A673 (cell line): ENCODE data around the gene RHOG.

ENCODE experiments used
- CTCF ChIP-seq: fragments of 300-800, 200-600 bp; sonication (generic); conservative IDR thresholded peaks from 2 replicates; pipeline ENCODE4 v1.5.1; 2017; ENCODE audit warnings: low read depth, mild to moderate bottlenecking, antibody characterized with exemption, low read length, moderate library complexity, mixed read lengths
- EZH2 ChIP-seq: fragments of 200-600 bp; sonication (generic); IDR thresholded peaks from 2 replicates; pipeline ENCODE4 v1.6.1; 2017; ENCODE audit warnings: borderline replicate concordance, low read depth, mild to moderate bottlenecking, mixed read lengths, antibody characterized with exemption, low read length; ENCODE audit not compliant: poor library complexity, severe bottlenecking

- TF ChIP-seq CTCF, result no peak
- TF ChIP-seq EZH2, result no peak
Observed at GRCh38 chr11:3878258-3878584, 37.5 kb upstream of the RHOG start.
